ENCODE data around the gene DCTN4. TPM values are rescaled to one million over a fixed set of nuclear protein-coding genes. Genes with fewer than 3 reads are reported as not detected.

The DCTN4 gene
- polyA plus RNA-seq, 3 donors = 14.6 to 34.4 (median 16.3) TPM

- Mint-ChIP-seq H3K27ac (no peak overlapping the region), H3K27me3 (ENCODE audit: low read depth in 3 of 3) (peaks cover 0 to 2% (median 2%) of the 10 kb centered on the region in 3 donors), H3K9me3 (no peaks in the 10 kb centered on the region), H3K4me1 (no peaks in the 10 kb centered on the region), H3K36me3 (no peaks in the 10 kb centered on the region), H3K4me3 (no peak overlapping the region)
- Histone ChIP-seq H3K4me2 (replicated peaks; ENCODE audit: extremely low read depth, low read length, poor library complexity, severe bottlenecking) (no peak overlapping the region), H4K20me1 (ENCODE audit: insufficient read depth, low read length) (no peaks in the 10 kb centered on the region), H3K9ac (ENCODE audit: insufficient read depth, low read length, poor library complexity, severe bottlenecking) (no peak overlapping the region), H3K27me3 (ENCODE audit: control insufficient read depth in 2 of 2, insufficient read depth in 2 of 2, low read length in 2 of 2) (no peaks in the 10 kb centered on the region), H3K36me3 (replicated peaks in 1 of 2; ENCODE audit: control insufficient read depth in 1 of 2, insufficient read depth in 2 of 2, low read length in 2 of 2) (no peaks in the 10 kb centered on the region), H3K4me1 (ENCODE audit: control insufficient read depth in 1 of 2, insufficient read depth in 2 of 2, low read length in 2 of 2) (no peaks in the 10 kb centered on the region), H3K4me3 (replicated peaks in 1 of 3; ENCODE audit: low read depth in 2 of 3, low read length in 3 of 3) (no peak overlapping the region), H2AFZ (ENCODE audit: insufficient read depth, low read depth, low read length, poor library complexity, severe bottlenecking) (no peak overlapping the region), H3K79me2 (ENCODE audit: insufficient read depth, low read length) (no peaks in the 10 kb centered on the region), H3K27ac (ENCODE audit: low read depth in 1 of 2, low read length in 2 of 2) (no peak overlapping the region), H3K9me3 (replicated peaks in 1 of 2; ENCODE audit: control insufficient read depth in 1 of 2, insufficient read depth in 1 of 2, low read length in 2 of 2) (no peaks in the 10 kb centered on the region)
- no peak for DNase-seq
- 100% methylated on average over 1 of the region's 3 CpGs for WGBS (ENCODE audit: insufficient coverage)
- intact Hi-C loops (cut with micrococcal nuclease) = no loop called here
- TF ChIP-seq CTCF (IDR thresholded peaks at IDR 0.05) = no peak
These were observed 94.9 kb downstream of the DCTN4 start for GRCh38 chr5:150663936-150664335.

GRCh38 chr5:150662731-150663516 is 95.9 kb downstream of the DCTN4 start:
- Histone ChIP-seq H3K27me3 (ENCODE audit: control insufficient read depth in 2 of 2, insufficient read depth in 2 of 2, low read length in 2 of 2) (no peaks in the 10 kb centered on the region), H4K20me1 (ENCODE audit: insufficient read depth, low read length) (no peaks in the 10 kb centered on the region), H3K4me2 (replicated peaks; ENCODE audit: extremely low read depth, low read length, poor library complexity, severe bottlenecking) (no peak overlapping the region), H3K36me3 (replicated peaks in 1 of 2; ENCODE audit: control insufficient read depth in 1 of 2, insufficient read depth in 2 of 2, low read length in 2 of 2) (no peaks in the 10 kb centered on the region), H3K9me3 (replicated peaks in 1 of 2; ENCODE audit: control insufficient read depth in 1 of 2, insufficient read depth in 1 of 2, low read length in 2 of 2) (no peaks in the 10 kb centered on the region), H2AFZ (ENCODE audit: insufficient read depth, low read depth, low read length, poor library complexity, severe bottlenecking) (no peak overlapping the region), H3K4me1 (ENCODE audit: control insufficient read depth in 1 of 2, insufficient read depth in 2 of 2, low read length in 2 of 2) (no peaks in the 10 kb centered on the region), H3K9ac (ENCODE audit: insufficient read depth, low read length, poor library complexity, severe bottlenecking) (no peak overlapping the region), H3K79me2 (ENCODE audit: insufficient read depth, low read length) (no peaks in the 10 kb centered on the region), H3K27ac (ENCODE audit: low read depth in 1 of 2, low read length in 2 of 2) (no peak overlapping the region), H3K4me3 (replicated peaks in 1 of 3; ENCODE audit: low read depth in 2 of 3, low read length in 3 of 3) (no peak overlapping the region)
- peaks cover 0 to 2% (median 2%) of the 10 kb centered on the region in 3 donors for H3K27me3 Mint-ChIP-seq (ENCODE audit: low read depth in 3 of 3)
- no peak for TF ChIP-seq CTCF (IDR thresholded peaks at IDR 0.05)
- H3K4me3 Mint-ChIP-seq = no peak overlapping the region
- no peak for DNase-seq
- no peaks in the 10 kb centered on the region for H3K4me1 Mint-ChIP-seq
- intact Hi-C loops (cut with micrococcal nuclease) = no loop called here
- no peak overlapping the region for H3K27ac Mint-ChIP-seq
- WGBS (ENCODE audit: insufficient coverage) = 83% methylated on average over 1 of the region's 4 CpGs
- H3K36me3 Mint-ChIP-seq = no peaks in the 10 kb centered on the region
- peaks cover 0 to 2% (median 0%) of the 10 kb centered on the region in 7 donors for H3K9me3 Mint-ChIP-seq

Data from CD14-positive monocyte (primary cell).